Nephron (organoid): ENCODE data around the gene BICRAL.
"Not testable (repeated sequence)": the region's sequence is repeated elsewhere in the genome, so short reads cannot be mapped to it uniquely, and the experiment has no call there.

Experiments used
- H3K27ac Mint-ChIP-seq, 3 experiments: 2 replicates each; pipeline ENCODE4 v1.8.0; 2020; ENCODE audit warnings: mixed read lengths in 3 of 3, mild to moderate bottlenecking in 2 of 3, moderate library complexity in 1 of 3
- H3K27me3 Mint-ChIP-seq: 2 replicates; pipeline ENCODE4 v1.8.0; 2021; ENCODE audit warnings: low read depth, mild to moderate bottlenecking, moderate library complexity, mixed read lengths
- H3K36me3 Mint-ChIP-seq: 2 replicates; pipeline ENCODE4 v1.8.0; 2020; ENCODE audit warnings: low read depth, mixed read lengths
- H3K4me1 Mint-ChIP-seq: 2 replicates; pipeline ENCODE4 v1.8.0; 2020; ENCODE audit warnings: mixed read lengths
- H3K4me3 Mint-ChIP-seq, 3 experiments: 2 replicates each; pipeline ENCODE4 v1.8.0; 2020; ENCODE audit warnings: mild to moderate bottlenecking in 3 of 3, mixed read lengths in 3 of 3, moderate library complexity in 2 of 3
- H3K9me3 Mint-ChIP-seq: 2 replicates; pipeline ENCODE4 v1.8.0; 2020; ENCODE audit warnings: mixed read lengths
- TF ChIP-seq, protein P1 (sequence below), 3 experiments: fragments of 200-600 bp; sonication (generic); IDR thresholded peaks; one replicate each; pipeline ENCODE4 v1.5.0; 2021; ENCODE audit warnings: antibody characterized with exemption in 3 of 3; ENCODE audit not compliant: unreplicated experiment in 3 of 3

BICRAL gene

DNA sequence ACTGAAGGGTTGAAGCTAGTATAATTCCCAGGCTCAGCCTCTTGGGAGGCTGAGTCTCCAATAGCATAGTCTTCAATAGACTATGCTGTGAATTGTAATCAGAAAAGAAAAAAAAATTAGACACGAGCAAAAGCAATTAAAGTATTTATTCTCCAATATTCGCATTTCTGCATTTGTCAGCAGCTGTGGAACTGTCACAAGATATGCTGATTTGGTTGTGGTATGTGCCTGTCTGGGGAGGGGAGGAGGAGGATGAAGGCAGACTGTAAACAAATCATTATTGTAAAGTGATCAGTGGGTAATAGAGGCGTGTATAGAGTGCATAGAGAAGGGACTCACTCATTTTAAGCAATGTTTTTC lies 10.1 kb upstream of the BICRAL start:
- no peaks in the 10 kb centered on the region for H3K36me3 Mint-ChIP-seq
- H3K27me3 Mint-ChIP-seq: peaks cover 8% of the 10 kb centered on the region
- H3K27ac Mint-ChIP-seq: peak overlapping the region; percentile 10 to 60 (median 53)
- peak overlapping the region; percentile 3 to 71 (median 4) for H3K4me3 Mint-ChIP-seq
- H3K9me3 Mint-ChIP-seq: no peaks in the 10 kb centered on the region
- H3K4me1 Mint-ChIP-seq: peaks cover 12% of the 10 kb centered on the region
- TF ChIP-seq, protein P1, sequence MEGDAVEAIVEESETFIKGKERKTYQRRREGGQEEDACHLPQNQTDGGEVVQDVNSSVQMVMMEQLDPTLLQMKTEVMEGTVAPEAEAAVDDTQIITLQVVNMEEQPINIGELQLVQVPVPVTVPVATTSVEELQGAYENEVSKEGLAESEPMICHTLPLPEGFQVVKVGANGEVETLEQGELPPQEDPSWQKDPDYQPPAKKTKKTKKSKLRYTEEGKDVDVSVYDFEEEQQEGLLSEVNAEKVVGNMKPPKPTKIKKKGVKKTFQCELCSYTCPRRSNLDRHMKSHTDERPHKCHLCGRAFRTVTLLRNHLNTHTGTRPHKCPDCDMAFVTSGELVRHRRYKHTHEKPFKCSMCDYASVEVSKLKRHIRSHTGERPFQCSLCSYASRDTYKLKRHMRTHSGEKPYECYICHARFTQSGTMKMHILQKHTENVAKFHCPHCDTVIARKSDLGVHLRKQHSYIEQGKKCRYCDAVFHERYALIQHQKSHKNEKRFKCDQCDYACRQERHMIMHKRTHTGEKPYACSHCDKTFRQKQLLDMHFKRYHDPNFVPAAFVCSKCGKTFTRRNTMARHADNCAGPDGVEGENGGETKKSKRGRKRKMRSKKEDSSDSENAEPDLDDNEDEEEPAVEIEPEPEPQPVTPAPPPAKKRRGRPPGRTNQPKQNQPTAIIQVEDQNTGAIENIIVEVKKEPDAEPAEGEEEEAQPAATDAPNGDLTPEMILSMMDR (IDR thresholded peaks at IDR 0.05; ENCODE audit: unreplicated experiment in 3 of 3): no peak

DNA sequence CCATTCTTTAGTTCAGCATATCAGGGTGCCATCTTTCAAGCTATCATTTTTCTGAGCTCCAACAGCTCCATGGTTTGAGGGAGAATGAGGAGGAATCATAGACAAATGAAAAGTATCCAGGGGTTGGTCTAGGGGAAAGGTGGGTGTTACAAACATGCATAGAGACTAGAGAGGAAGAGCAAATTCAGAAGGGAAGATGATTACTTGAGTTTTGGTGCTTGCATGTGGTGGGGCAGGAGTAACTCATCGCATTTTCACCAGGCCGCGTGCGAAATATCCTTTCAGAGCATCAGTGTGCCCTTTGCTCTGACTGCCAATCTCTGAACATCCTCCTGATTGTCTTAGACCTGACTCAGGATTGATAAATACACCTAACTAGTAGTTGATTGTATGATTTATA lies 7.7 kb upstream of the BICRAL start:
- Mint-ChIP-seq H3K36me3 (no peaks in the 10 kb centered on the region), H3K4me3 (no peak overlapping the region), H3K27me3 (peaks cover 7% of the 10 kb centered on the region), H3K4me1 (peaks cover 31% of the 10 kb centered on the region), H3K9me3 (no peaks in the 10 kb centered on the region), H3K27ac (peak overlapping the region in 2 of 3 experiments; percentile 16 to 25)
- TF ChIP-seq, protein P1 (IDR thresholded peaks at IDR 0.05; ENCODE audit: unreplicated experiment in 3 of 3): no peak

DNA sequence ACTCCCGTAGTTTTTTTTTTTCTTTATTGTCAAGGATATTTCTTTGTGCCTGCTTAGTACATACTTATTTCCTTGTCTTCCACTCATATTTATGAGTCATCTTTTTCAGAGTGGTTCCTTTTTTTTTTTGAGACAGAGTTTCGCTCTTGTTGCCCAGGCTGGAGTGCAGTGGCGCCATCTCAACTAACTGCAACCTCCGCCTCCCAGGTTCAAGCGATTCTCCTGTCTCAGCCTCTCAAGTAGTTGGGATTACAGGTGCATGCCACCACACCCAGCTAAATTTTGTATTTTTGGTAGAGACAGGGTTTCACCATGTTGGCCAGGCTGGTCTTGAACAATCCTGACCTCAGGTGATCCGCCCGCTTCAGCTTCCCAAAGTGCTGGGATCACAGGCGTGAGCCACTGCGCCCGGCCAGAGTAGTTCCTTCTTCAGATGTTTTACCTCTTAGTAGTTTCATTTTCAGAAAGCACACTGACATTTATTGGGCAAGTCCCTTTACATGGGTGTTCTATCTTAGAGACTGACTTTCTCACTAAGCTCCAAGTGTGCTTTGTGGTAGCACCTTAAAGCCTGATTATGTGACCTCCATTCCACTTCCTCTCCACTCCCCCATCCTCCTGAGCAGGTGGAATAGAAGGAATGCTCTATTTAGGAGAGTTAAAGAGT lies 6.9 kb upstream of the BICRAL start:
- Mint-ChIP-seq H3K27ac (peak overlapping the region; percentile 21 to 82 (median 40)), H3K4me1 (peaks cover 32% of the 10 kb centered on the region)
- H3K4me3 Mint-ChIP-seq, H3K27me3 Mint-ChIP-seq, H3K9me3 Mint-ChIP-seq, H3K36me3 Mint-ChIP-seq: not testable (repeated sequence)

DNA sequence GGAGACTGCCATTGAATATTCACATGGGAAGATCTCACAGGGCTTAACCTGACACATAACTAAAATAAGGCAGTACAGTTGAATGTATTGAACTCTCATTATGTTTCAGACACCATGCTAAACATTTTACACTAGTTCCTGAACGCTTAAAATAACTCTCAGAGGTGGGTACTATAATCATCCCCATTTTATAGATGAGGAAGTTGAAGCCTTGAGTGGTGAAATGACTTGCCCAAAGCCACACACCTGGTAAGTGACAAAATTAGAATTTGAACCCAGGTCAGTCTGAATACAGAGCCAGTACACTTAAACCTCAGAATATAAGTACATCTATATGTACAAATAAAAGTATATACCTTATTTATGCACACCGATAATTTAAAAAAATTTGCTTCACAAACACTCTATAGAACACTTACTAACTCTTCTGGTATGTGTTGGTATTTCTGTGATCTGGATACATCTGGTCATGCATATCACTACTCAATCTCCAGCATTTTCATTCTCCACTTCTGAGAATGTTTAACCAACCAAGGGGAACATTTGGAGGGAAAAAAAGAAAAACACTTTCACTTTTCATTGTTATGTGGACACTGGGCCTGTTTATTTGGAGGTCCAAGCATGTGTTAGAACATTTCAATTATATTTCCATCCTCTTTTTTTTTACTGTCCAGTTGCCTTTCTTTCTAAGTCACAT lies 4.6 kb upstream of the BICRAL start:
- TF ChIP-seq, protein P1 (IDR thresholded peaks at IDR 0.05; ENCODE audit: unreplicated experiment in 3 of 3): no peak
- Mint-ChIP-seq H3K36me3 (no peaks in the 10 kb centered on the region), H3K9me3 (no peaks in the 10 kb centered on the region), H3K4me1 (peaks cover 31% of the 10 kb centered on the region), H3K27me3 (no peaks in the 10 kb centered on the region), H3K27ac (peak overlapping the region; percentile 82 to 100 (median 95)), H3K4me3 (no peak overlapping the region)

DNA sequence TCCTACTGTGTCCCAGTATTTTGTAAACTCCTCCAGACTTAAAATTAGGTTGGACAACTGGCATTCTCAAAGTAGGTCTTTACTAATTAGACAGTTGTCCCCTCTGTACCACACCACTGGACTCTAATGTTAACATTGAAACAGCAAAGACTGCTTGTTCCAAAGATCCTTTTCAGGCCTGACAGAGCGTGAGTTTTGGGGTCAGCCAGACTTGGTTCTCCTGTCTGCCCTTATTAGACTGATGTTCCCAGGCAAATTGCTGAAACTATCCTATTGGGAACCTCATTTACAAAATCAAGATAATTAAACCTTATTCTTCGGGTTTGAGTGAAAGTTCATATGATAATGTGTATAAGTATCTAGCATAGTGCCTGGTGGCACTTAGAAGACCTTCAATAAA lies 3.7 kb upstream of the BICRAL start:
- TF ChIP-seq, protein P1 (IDR thresholded peaks at IDR 0.05; ENCODE audit: unreplicated experiment in 3 of 3): no peak
- Mint-ChIP-seq H3K36me3 (no peaks in the 10 kb centered on the region), H3K27ac (peak overlapping the region; percentile 81 to 100 (median 82)), H3K9me3 (no peaks in the 10 kb centered on the region), H3K4me3 (peak overlapping the region in 1 of 3 experiments; percentile 38), H3K27me3 (no peaks in the 10 kb centered on the region), H3K4me1 (peaks cover 31% of the 10 kb centered on the region)

DNA sequence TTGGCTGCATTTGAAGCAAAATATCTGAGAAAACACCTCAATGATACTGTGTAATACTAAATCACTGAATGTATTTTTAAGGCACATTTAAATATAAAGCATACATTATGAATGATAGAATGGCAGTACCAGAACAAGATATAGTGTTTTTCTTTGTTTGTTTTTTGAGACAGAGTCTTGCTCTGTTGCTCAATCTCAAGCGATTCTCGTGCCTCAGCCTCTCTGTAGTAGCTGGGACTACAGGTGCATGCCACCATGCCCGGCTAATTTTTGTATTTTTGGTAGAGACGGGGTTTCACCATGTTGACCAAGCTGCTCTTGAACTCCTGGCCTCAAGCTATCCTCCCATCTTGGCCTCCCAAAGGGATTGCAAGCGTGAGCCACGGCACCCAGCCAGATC lies 2.3 kb upstream of the BICRAL start:
- Mint-ChIP-seq H3K9me3 (no peaks in the 10 kb centered on the region), H3K27ac (peak overlapping the region; percentile 59 to 100 (median 62)), H3K36me3 (no peaks in the 10 kb centered on the region), H3K27me3 (no peaks in the 10 kb centered on the region), H3K4me1 (peaks cover 31% of the 10 kb centered on the region), H3K4me3 (peak overlapping the region; percentile 54 to 62 (median 61))
- TF ChIP-seq, protein P1 (IDR thresholded peaks at IDR 0.05; ENCODE audit: unreplicated experiment in 3 of 3): no peak
